Karpas-422 (cell line): ENCODE results near the gene ZNG1B. TPM values are rescaled to one million over a fixed set of nuclear protein-coding genes. Genes with fewer than 3 reads are reported as not detected.
"Not testable (repeated sequence)": the region's sequence is repeated elsewhere in the genome, so short reads cannot be mapped to it uniquely, and the experiment has no call there.

Source experiments
- DNase-seq: peaks from one replicate; pipeline ENCODE4 v3.0.0-alpha.2; 2015
- H2AFZ ChIP-seq: fragments of 200-600 bp; sonication (generic); 2 replicates; pipeline ENCODE4 v1.6.1; 2014; ENCODE audit warnings: antibody characterized with exemption, low read length, mixed read lengths
- H3K27ac ChIP-seq: fragments of 200-600 bp; sonication (generic); 2 replicates; pipeline ENCODE4 v1.5.1; 2014; ENCODE audit warnings: mild to moderate bottlenecking, low read length, moderate library complexity
- H3K27me3 ChIP-seq: fragments of 200-600 bp; sonication (generic); 2 replicates; pipeline ENCODE4 v1.6.1; 2014; ENCODE audit warnings: low read length, mixed read lengths
- H3K36me3 ChIP-seq: fragments of 200-600 bp; sonication (generic); 2 replicates; pipeline ENCODE4 v1.6.1; 2014; ENCODE audit warnings: low read length, mixed read lengths; ENCODE audit not compliant: insufficient read depth
- H3K4me1 ChIP-seq: fragments of 200-600 bp; sonication (generic); 2 replicates; pipeline ENCODE4 v1.6.1; 2014; ENCODE audit warnings: mild to moderate bottlenecking, low read length, mixed read lengths
- H3K4me2 ChIP-seq: fragments of 200-600 bp; sonication (generic); 2 replicates; pipeline ENCODE4 v1.6.1; 2014; ENCODE audit warnings: low read length, low read depth, mild to moderate bottlenecking; ENCODE audit not compliant: poor library complexity, severe bottlenecking
- H3K4me3 ChIP-seq: fragments of 200-600 bp; sonication (generic); 2 replicates; pipeline ENCODE4 v1.5.1; 2014; ENCODE audit warnings: mild to moderate bottlenecking, antibody characterized with exemption, low read length, mixed read lengths
- H3K79me2 ChIP-seq: fragments of 200-600 bp; sonication (generic); 2 replicates; pipeline ENCODE4 v1.6.1; 2014; ENCODE audit warnings: mild to moderate bottlenecking, low read length, mixed read lengths
- H3K9ac ChIP-seq: fragments of 200-600 bp; sonication (generic); 2 replicates; pipeline ENCODE4 v1.6.0; 2014; ENCODE audit warnings: low read length
- H3K9me2 ChIP-seq: fragments of 200-600 bp; sonication (generic), shearing (Covaris generic); replicated peaks from 2 replicates; pipeline ENCODE4 v1.6.0; 2014; ENCODE audit warnings: mild to moderate bottlenecking, low read length, moderate library complexity; ENCODE audit not compliant: insufficient read depth
- H3K9me3 ChIP-seq: fragments of 300-700, 200-600 bp; sonication (generic); 2 replicates; pipeline ENCODE4 v1.6.1; 2014; ENCODE audit warnings: low read length, mixed read lengths
- H4K20me1 ChIP-seq: fragments of 200-600 bp; sonication (generic); 2 replicates; pipeline ENCODE4 v1.6.1; 2014; ENCODE audit warnings: mild to moderate bottlenecking, antibody characterized with exemption, low read length, low read depth; ENCODE audit not compliant: insufficient read depth
- total RNA-seq: library from RNA; depleted of rRNA; stranded (reverse); fragments of >200 nt; shearing (Covaris generic); gene quantifications from 2 replicates; pipeline ENCODE4 v1.2.3, GENCODE V29; 2014; ENCODE audit warnings: low replicate concordance

Gene ZNG1B
- total RNA-seq, 1 experiment from 2014 or later = 58.4 TPM

GRCh38 chr2:113431773-113432172 lies 5.7 kb upstream of the ZNG1B start:
- not testable (repeated sequence) for H3K4me2 ChIP-seq, DNase-seq, H3K9ac ChIP-seq, H3K4me3 ChIP-seq, H3K9me2 ChIP-seq, H3K36me3 ChIP-seq, H4K20me1 ChIP-seq, H2AFZ ChIP-seq, H3K9me3 ChIP-seq, H3K27ac ChIP-seq, H3K79me2 ChIP-seq, H3K27me3 ChIP-seq, H3K4me1 ChIP-seq

DNA sequence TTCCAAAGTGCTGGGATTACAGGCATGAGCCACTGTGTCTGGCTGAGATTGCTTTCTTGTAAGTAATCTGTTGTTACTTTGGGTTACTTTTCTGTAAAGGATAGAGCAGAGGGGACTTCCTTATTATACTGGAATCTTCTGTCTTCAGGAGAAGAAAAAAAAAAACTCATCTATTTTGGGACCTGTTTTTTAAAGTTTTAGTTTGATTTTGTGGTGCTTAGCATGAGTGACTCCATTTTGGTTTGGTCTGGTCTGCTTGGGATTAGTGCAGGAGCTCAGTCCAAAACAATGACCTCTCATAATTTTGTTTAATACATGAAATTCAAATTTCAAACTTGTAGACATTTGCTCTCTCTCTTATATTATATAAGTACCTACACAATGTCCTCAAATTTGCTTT lies 4.0 kb upstream of the ZNG1B start:
- not testable (repeated sequence) for H3K79me2 ChIP-seq, H3K27ac ChIP-seq, H3K27me3 ChIP-seq, H3K4me3 ChIP-seq, H3K9me3 ChIP-seq, H3K36me3 ChIP-seq, H4K20me1 ChIP-seq, H3K4me2 ChIP-seq, DNase-seq, H2AFZ ChIP-seq, H3K4me1 ChIP-seq, H3K9me2 ChIP-seq, H3K9ac ChIP-seq

DNA sequence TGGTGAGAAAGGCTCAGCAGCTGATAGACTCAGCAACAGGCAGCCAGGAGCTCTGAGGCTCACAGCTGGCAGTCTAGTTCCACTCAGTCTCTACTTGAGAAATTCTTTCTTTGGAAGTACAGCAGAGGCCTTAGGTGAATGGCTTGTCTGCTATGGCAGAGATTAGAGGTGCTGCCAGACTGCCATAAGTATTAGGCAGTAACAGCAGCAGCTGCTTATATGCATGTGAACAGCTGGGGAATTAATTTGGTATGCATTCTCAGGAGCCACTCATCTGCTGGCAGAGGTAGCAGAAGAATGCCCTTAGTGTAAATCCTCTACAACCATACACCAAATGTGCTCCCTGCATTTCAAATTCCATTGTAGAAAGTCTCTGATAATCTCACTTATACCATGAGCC lies 28.3 kb downstream of the ZNG1B start:
- not testable (repeated sequence) for H3K4me1 ChIP-seq

DNA sequence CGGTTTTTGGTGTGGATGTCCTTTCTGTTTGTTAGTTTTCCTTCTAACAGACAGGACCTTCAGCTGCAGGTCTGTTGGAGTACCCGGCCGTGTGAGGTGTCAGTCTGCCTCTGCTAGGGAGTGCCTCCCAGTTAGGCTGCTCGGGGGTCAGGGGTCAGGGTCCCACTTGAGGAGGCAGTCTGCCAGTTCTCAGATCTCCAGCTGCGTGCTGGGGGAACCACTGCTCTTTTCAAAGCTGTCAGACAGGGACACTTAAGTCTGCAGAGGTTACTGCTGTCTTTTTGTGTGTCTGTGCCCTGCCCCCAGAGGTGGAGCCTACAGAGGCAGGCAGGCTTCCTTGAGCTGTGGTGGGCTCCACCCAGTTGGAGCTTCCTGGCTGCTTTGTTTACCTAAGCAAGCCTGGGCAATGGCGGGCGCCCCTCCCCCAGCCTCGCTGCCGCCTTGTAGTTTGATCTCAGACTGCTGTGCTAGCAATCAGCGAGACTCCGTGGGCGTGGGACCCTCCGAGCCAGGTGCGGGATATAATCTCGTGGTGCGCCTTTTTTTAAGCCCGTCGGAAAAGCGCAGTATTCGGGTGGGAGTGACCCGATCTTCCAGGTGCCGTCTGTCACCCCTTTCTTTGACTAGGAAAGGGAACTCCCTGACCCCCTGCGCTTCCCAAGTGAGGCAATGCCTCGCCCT lies 39.3 kb downstream of the ZNG1B start:
- H3K9me3 ChIP-seq, H3K4me3 ChIP-seq, H3K36me3 ChIP-seq: not testable (repeated sequence)

More for the DNA sequence above, 28.3 kb downstream of the ZNG1B start:
- not testable (repeated sequence) for H3K9ac ChIP-seq, H3K4me2 ChIP-seq, H3K79me2 ChIP-seq, H3K27ac ChIP-seq, H4K20me1 ChIP-seq, DNase-seq, H3K27me3 ChIP-seq, H3K9me3 ChIP-seq, H3K36me3 ChIP-seq, H3K4me3 ChIP-seq, H3K9me2 ChIP-seq, H2AFZ ChIP-seq

GRCh38 chr2:113496527-113496926 lies 59.0 kb downstream of the ZNG1B start:
- not testable (repeated sequence) for H2AFZ ChIP-seq, H3K4me2 ChIP-seq, H3K4me1 ChIP-seq, H3K27me3 ChIP-seq, H3K9ac ChIP-seq, H4K20me1 ChIP-seq, DNase-seq, H3K79me2 ChIP-seq, H3K9me2 ChIP-seq, H3K9me3 ChIP-seq, H3K36me3 ChIP-seq, H3K27ac ChIP-seq, H3K4me3 ChIP-seq

More for the DNA sequence above, 39.3 kb downstream of the ZNG1B start:
- not testable (repeated sequence) for H4K20me1 ChIP-seq, H3K9me2 ChIP-seq, H2AFZ ChIP-seq, H3K27ac ChIP-seq, H3K79me2 ChIP-seq, DNase-seq, H3K9ac ChIP-seq, H3K4me2 ChIP-seq, H3K27me3 ChIP-seq, H3K4me1 ChIP-seq

DNA sequence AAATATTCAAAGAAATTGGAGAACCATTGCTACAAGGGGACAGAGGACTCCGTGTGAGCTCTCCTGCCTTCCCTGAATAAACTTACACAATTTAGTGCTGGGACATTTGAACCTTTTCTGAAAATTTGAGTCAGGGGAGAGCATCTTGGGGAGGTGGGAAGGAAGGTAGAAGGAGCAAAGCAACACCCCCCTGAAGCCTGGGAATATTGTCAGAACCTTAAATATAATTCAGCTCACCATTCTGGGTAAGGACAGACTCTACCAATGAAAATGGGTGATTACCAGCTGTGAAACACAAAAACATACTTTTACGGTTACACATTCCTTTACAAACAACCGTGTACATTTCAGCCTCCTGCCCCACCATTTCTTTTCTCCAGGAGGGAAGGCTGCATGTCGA lies 60.9 kb downstream of the ZNG1B start, which contains the start of gene FOXD4L1:
Gene FOXD4L1 (plus strand): TSS at position 301 of the 400 bp plus-strand sequence. CDS start 592 bp downstream, outside the sequence.
- H4K20me1 ChIP-seq, H3K36me3 ChIP-seq, H3K27me3 ChIP-seq, H3K9ac ChIP-seq, H3K79me2 ChIP-seq, H3K9me2 ChIP-seq, H3K4me3 ChIP-seq, H3K27ac ChIP-seq, H2AFZ ChIP-seq, DNase-seq, H3K4me1 ChIP-seq, H3K4me2 ChIP-seq, H3K9me3 ChIP-seq: not testable (repeated sequence)

DNA sequence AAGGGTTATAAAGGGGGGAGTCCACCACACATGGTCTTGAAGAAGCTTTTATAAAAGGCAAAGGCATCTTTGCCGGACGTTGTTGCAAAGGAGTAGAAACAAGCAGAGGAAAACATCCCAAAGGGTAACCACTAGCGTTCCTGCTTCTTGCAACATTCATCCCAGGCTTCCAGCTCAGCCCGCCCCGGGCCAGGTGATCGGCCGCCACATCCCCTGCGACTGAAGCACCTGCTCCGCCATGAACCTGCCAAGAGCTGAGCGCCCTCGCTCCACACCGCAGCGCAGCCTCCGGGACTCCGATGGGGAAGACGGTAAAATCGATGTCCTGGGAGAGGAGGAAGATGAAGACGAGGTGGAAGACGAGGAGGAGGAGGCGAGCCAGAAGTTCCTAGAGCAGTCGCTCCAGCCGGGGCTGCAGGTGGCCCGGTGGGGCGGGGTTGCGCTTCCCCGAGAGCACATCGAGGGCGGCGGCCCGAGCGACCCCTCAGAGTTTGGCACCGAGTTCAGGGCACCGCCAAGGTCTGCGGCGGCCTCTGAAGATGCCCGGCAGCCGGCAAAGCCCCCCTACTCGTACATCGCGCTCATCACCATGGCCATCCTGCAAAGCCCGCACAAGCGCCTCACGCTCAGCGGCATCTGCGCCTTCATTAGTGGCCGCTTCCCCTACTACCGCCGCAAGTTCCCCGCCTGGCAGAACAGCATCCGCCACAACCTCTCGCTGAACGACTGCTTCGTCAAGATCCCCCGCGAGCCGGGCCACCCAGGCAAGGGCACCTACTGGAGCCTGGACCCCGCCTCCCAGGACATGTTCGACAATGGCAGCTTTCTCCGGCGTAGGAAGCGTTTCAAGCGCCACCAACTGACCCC lies 61.8 kb downstream of the ZNG1B start:
- H2AFZ ChIP-seq, H3K4me2 ChIP-seq, H3K9me3 ChIP-seq, H4K20me1 ChIP-seq, H3K36me3 ChIP-seq, H3K9ac ChIP-seq, H3K9me2 ChIP-seq, H3K4me1 ChIP-seq, H3K79me2 ChIP-seq, DNase-seq, H3K4me3 ChIP-seq, H3K27ac ChIP-seq, H3K27me3 ChIP-seq: not testable (repeated sequence)

DNA sequence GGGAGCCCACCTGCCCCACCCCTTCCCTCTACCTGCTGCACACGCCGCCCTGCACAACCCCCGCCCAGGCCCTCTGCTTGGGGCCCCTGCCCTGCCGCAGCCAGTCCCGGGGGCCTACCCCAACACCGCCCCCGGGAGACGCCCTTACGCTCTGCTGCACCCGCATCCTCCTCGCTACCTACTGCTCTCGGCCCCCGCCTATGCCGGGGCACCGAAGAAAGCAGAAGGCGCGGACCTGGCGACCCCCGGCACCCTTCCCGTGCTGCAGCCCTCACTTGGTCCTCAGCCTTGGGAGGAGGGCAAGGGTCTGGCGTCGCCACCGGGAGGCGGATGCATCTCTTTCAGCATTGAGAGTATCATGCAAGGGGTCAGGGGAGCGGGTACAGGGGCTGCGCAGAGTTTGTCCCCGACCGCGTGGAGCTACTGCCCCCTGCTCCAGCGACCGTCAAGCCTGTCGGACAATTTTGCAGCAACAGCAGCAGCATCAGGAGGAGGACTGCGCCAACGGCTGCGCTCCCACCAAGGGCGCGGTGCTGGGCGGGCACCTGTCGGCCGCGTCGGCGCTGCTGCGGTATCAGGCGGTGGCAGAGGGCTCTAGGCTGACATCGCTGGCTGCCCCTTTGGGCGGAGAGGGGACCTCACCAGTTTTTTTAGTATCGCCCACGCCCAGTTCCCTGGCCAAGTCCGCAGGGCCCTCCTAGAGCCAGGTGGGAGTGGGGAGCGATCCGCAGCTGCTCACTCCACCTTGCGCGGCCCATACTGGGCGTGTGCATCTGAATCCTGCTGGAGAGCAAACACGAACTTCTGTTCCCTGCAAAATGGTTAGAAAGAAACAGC lies 62.6 kb downstream of the ZNG1B start:
- not testable (repeated sequence) for H3K9me2 ChIP-seq, H3K27me3 ChIP-seq, H4K20me1 ChIP-seq, H3K4me3 ChIP-seq, H2AFZ ChIP-seq, H3K4me1 ChIP-seq, H3K79me2 ChIP-seq, H3K27ac ChIP-seq, DNase-seq, H3K4me2 ChIP-seq, H3K9ac ChIP-seq, H3K36me3 ChIP-seq, H3K9me3 ChIP-seq
